Stimulated activated CD4-positive, alpha-beta T cell treated with anti-CD3 and anti-CD28 coated beads, Interleukin-4, amount 100 ng/mL, for 4 hours (primary cell): ENCODE data around the gene LAMA5.

Source experiments
- DNase-seq, 2 experiments: peaks; one replicate each; pipeline ENCODE4 v3.0.0-alpha.2; 2020

The LAMA5 gene

GRCh38 chr20:62368976-62369814 is 2.1 kb upstream of the LAMA5 start:
- no peak for DNase-seq

GRCh38 chr20:62368392-62368975 is 1.4 kb upstream of the LAMA5 start:
- no peak for DNase-seq

GRCh38 chr20:62367633-62368391 is 700 bp upstream of the LAMA5 start:
- no peak for DNase-seq

- no peak for DNase-seq
Observed at GRCh38 chr20:62366370-62367135, 559 bp downstream of the LAMA5 start.

- DNase-seq, result no peak
Observed at GRCh38 chr20:62365814-62366369, 1.2 kb downstream of the LAMA5 start.

GRCh38 chr20:62364911-62365736 is 2.0 kb downstream of the LAMA5 start:
- no peak for DNase-seq

- DNase-seq, result no peak
Observed at GRCh38 chr20:62363920-62364851, 2.9 kb downstream of the LAMA5 start.

GRCh38 chr20:62362991-62363919 is 3.9 kb downstream of the LAMA5 start:
- no peak for DNase-seq

GRCh38 chr20:62362590-62362940 is 4.5 kb downstream of the LAMA5 start:
- no peak for DNase-seq

GRCh38 chr20:62361799-62362589 is 5.1 kb downstream of the LAMA5 start:
- no peak for DNase-seq

- no peak for DNase-seq
Observed at GRCh38 chr20:62360854-62361798, 6.0 kb downstream of the LAMA5 start.

- DNase-seq, result no peak
Observed at GRCh38 chr20:62359491-62360121, 7.5 kb downstream of the LAMA5 start.

- DNase-seq, result no peak
Observed at GRCh38 chr20:62359043-62359490, 8.0 kb downstream of the LAMA5 start.

GRCh38 chr20:62358171-62359042 is 8.7 kb downstream of the LAMA5 start:
- DNase-seq, result no peak

GRCh38 chr20:62357681-62358080 is 9.4 kb downstream of the LAMA5 start:
- no peak for DNase-seq

- no peak for DNase-seq
Observed at GRCh38 chr20:62357187-62357667, 9.9 kb downstream of the LAMA5 start.
